ENCODE results near the gene MOCS3. TPM values are rescaled to one million over a fixed set of nuclear protein-coding genes. Genes with fewer than 3 reads are reported as not detected.

The MOCS3 gene
- total and polyA plus RNA-seq, 2 of the 13 experiments (the other 11 are each of a cell fraction or from before 2014, with no cell fraction given): 3.7 to 8.4 TPM

DNA sequence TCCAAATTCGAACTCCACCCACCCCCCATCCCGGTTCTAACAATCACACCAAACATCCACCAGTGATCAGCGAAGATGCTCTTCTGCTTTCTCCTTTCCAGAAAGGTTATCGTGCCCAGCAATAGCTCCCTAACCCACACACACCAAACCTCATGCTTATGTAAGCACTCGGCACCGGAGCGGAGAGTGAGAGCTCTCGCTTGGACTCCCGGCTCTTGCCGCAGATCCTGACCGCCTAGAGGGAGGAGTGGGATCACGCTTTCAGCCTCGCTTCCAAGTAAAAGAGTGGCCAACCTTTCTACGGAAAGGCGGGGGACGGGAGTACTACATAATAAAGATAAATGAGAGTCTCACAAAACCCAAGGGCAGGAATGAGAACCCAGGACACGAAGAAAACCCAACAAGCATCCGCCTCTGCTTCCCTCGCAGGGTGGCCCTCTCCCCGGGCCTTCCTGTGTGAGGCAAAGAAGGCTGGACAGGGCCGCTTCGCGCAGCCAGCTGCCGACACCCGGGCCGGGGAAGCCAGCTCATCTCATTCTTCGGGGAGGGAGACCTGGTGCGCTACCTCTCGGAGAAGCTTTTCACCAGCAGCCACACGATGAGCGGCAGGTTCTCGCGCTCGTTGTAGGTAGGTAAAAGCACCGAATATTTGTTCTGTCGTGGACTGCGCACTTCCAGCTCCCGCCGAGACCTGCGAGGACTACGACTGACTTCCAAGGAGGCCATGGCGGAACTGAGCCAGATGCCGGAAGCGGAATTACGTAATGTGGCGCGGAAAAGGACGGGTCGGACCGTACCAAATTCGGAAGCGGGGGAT lies 612 bp upstream of the MOCS3 start, which contains the start of gene DPM1:
Gene DPM1, minus strand, starts transcription at position 735 of the 817 bp plus-strand sequence. Its CDS starts 9 bp downstream, at position 726.
- peaks cover 78% of the 10 kb centered on the region for H3K79me2 ChIP-seq (ENCODE audit: insufficient read depth, low read length)
- H3K36me3 ChIP-seq (replicated peaks in 1 of 2; ENCODE audit: control insufficient read depth in 1 of 2, insufficient read depth in 2 of 2, low read length in 2 of 2): peaks cover 2 to 24% of the 10 kb centered on the region in 2 experiments
- peaks cover 48% of the 10 kb centered on the region for H4K20me1 ChIP-seq (ENCODE audit: insufficient read depth, low read length)
- H3K27ac ChIP-seq (ENCODE audit: extremely low read length, insufficient read depth, low read length): peak within 1 kb of the TSS; percentile 86
- H3K4me2 ChIP-seq (ENCODE audit: low read depth, low read length): peak within 1 kb of the TSS; percentile 94
- ATAC-seq (peak; percentile 89), DNase-seq (ENCODE audit: low spot score) (peak; percentile 71), FAIRE-seq (peak; percentile 59)
- CTCF ChIA-PET (ENCODE audit: low intra/inter-chr PET ratio, low total read pairs): interaction anchor here (1.9 to 2.3 kb wide), 2 partner anchors 29 to 140 kb away, joined by 7 to 9 read pairs; no protein-coding TSS in a partner anchor
- no peaks in the 10 kb centered on the region; a peak in 1 of 5 replicates for H3K27me3 ChIP-seq (ENCODE audit: control insufficient read depth in 1 of 2, insufficient read depth in 2 of 2, low read length in 2 of 2)
- H3K4me3 ChIP-seq (replicated peaks in 1 of 3; ENCODE audit: insufficient read depth in 1 of 3, low read depth in 2 of 3, low read length in 3 of 3): peak within 1 kb of the TSS; percentile 85 to 97 (median 97)
- peak within 1 kb of the TSS; percentile 90 for H2AFZ ChIP-seq (ENCODE audit: low read length)
- in situ Hi-C loops (cut with HindIII; ENCODE audit: extremely low pct_ligation_motif_present, low pct_unique_long_range_greater_than_20kb): no loop called here
- WGBS (ENCODE audit: low lambda C conversion rate): 1% methylated on average over 51 of the region's 52 CpGs
- H3K4me1 ChIP-seq (ENCODE audit: insufficient read depth, low read length): peaks cover 44% of the 10 kb centered on the region
- H3K9ac ChIP-seq (ENCODE audit: insufficient read depth, low read depth, low read length): peak within 1 kb of the TSS; percentile 94
- BruUV-seq (replicated peaks): TSS peak; percentile 58
- POLR2A ChIA-PET: interaction anchor here (0.6 to 3.8 kb wide), 27 partner anchors 10 to 842 kb away, joined by 3 to 87 read pairs (median 3); partner anchors contain the start of genes ADNP and BCAS4
- intact Hi-C loops (cut with micrococcal nuclease; ENCODE audit: unreplicated experiment): loop anchor here (1.0 to 2.0 kb wide), 3 partner anchors 27 to 140 kb away; no protein-coding TSS in a partner anchor
- H3K9me3 ChIP-seq (ENCODE audit: low read length): no peaks in the 10 kb centered on the region
- peak; percentile 9 for TF ChIP-seq TAF15 (IDR thresholded peaks at IDR 0.05; ENCODE audit: low read depth, low read length, poor library complexity, severe bottlenecking)
- no peak for TF ChIP-seq ZNF484 (CRISPR knock-in tag; IDR thresholded peaks at IDR 0.05; ENCODE audit: borderline replicate concordance, low read depth)
- TF ChIP-seq XRCC5 (optimal IDR thresholded peaks at IDR 0.05; ENCODE audit: low read length): peak; percentile 51
- TF ChIP-seq ZFAT (CRISPR knock-in tag; conservative IDR thresholded peaks at IDR 0.05): no peak
- TF ChIP-seq NCOA1 (CRISPR knock-in tag; IDR thresholded peaks at IDR 0.05): peak; percentile 71
- TF ChIP-seq SETDB1 (CRISPR knock-in tag; IDR thresholded peaks at IDR 0.05; ENCODE audit: borderline replicate concordance): 0 out of 2 replicates have a peak, but pooled peaks have one; percentile 26
- TF ChIP-seq KLF9 (CRISPR knock-in tag; IDR thresholded peaks at IDR 0.05; ENCODE audit: low read depth): peak; percentile 52; the same call in 1 of the 2 replicates
- TF ChIP-seq NR1H2 (CRISPR knock-in tag; IDR thresholded peaks at IDR 0.05; ENCODE audit: borderline replicate concordance, low read depth): peak; percentile 85; the same call in 1 of the 2 replicates
- TF ChIP-seq ZNF317 (CRISPR knock-in tag; IDR thresholded peaks at IDR 0.05): no peak; the same call in 1 of the 2 replicates
- TF ChIP-seq, protein P1, sequence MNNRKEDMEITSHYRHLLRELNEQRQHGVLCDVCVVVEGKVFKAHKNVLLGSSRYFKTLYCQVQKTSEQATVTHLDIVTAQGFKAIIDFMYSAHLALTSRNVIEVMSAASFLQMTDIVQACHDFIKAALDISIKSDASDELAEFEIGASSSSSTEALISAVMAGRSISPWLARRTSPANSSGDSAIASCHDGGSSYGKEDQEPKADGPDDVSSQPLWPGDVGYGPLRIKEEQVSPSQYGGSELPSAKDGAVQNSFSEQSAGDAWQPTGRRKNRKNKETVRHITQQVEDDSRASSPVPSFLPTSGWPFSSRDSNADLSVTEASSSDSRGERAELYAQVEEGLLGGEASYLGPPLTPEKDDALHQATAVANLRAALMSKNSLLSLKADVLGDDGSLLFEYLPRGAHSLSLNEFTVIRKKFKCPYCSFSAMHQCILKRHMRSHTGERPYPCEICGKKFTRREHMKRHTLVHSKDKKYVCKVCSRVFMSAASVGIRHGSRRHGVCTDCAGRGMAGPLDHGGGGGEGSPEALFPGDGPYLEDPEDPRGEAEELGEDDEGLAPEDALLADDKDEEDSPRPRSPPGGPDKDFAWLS (CRISPR knock-in tag; IDR thresholded peaks at IDR 0.05; ENCODE audit: borderline replicate concordance): no peak
- no peak for TF ChIP-seq ZSCAN22 (CRISPR knock-in tag; IDR thresholded peaks at IDR 0.05)
- TF ChIP-seq GLI4 (CRISPR knock-in tag; IDR thresholded peaks at IDR 0.05; ENCODE audit: borderline replicate concordance): 0 out of 2 replicates have a peak, but pooled peaks have one; percentile 68
- no peak for TF ChIP-seq THYN1 (CRISPR knock-in tag; IDR thresholded peaks at IDR 0.05; ENCODE audit: borderline replicate concordance, low read depth)
- TF ChIP-seq MTA3 (CRISPR knock-in tag; IDR thresholded peaks at IDR 0.05): no peak; the same call in 1 of the 2 replicates
- TF ChIP-seq ZNF7 (CRISPR knock-in tag; IDR thresholded peaks at IDR 0.05): peak; percentile 35; the same call in 1 of the 2 replicates
- no peak for TF ChIP-seq ZNF546 (CRISPR knock-in tag; conservative IDR thresholded peaks at IDR 0.05)
- TF ChIP-seq BCL6 (CRISPR knock-in tag; IDR thresholded peaks at IDR 0.05): 0 out of 2 replicates have a peak, but pooled peaks have one; percentile 44
- TF ChIP-seq KDM4B (CRISPR knock-in tag; IDR thresholded peaks at IDR 0.05): peak; percentile 87; the same call in 1 of the 2 replicates

Measured in HepG2 (cell line).